Measurements from ENCODE around the gene TPRA1. TPM values are rescaled to one million over a fixed set of nuclear protein-coding genes. Genes with fewer than 3 reads are reported as not detected.
"Not testable (repeated sequence)": the region's sequence is repeated elsewhere in the genome, so short reads cannot be mapped to it uniquely, and the experiment has no call there.

TPRA1 gene
- polyA plus RNA-seq, 4 donors, result 31.3 to 45.2 (median 34.1) TPM

DNA sequence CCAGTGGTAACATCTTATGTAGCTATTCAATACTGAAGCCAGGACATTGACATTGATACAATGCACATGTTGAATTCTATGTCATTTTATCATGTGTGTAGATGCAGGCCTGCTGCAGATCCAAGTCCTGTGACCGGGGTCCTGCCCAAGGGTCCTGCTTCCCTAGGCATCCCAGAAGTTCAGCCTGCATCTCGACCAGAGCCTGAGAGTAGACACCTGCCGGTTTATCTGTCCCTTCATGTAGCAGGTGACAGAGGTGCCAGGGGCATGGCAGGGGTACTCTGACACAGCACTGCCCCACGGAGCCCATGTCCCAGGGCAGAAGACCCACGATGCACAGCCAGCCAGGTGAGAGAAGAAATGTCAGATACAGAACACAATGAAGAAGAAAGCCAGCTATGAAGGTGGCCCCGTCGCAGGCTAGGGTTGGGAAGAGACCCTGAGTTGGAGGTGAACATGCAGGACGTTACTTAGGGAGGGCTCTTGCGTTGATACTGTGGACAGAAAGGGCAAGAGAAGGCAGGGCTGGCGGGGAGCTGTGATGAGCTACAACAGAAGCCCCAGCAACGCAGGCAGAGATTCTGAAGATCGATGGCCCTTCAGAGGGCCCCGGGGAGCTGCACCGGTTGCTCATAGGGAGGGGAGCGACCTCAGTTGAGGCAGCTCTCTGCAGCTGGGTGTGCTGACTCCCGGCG is 51.0 kb downstream of the TPRA1 start:
- no peak for DNase-seq (ENCODE audit: low read depth in 4 of 4, low spot score in 3 of 4)

DNA sequence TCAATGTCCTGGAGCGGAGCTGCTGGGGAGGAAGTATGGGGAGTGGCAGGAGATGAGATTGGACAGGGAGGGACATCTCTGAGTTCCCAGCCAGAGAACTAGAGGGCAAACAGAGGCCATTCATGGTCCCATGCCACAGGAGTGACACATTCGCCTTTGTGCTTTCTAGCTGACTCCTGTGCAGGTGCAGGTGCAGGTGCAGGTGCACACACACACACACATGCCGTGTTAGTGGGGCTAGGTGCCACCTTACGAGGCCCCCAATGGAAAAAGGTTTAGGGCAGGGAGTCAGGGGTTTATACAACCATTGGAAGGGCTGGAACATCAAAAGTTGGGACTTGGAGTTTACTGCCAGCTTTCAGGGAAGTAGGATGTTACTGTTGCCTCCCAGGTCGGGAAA is 52.0 kb downstream of the TPRA1 start:
- no peak for DNase-seq (ENCODE audit: low read depth in 4 of 4, low spot score in 3 of 4)

DNA sequence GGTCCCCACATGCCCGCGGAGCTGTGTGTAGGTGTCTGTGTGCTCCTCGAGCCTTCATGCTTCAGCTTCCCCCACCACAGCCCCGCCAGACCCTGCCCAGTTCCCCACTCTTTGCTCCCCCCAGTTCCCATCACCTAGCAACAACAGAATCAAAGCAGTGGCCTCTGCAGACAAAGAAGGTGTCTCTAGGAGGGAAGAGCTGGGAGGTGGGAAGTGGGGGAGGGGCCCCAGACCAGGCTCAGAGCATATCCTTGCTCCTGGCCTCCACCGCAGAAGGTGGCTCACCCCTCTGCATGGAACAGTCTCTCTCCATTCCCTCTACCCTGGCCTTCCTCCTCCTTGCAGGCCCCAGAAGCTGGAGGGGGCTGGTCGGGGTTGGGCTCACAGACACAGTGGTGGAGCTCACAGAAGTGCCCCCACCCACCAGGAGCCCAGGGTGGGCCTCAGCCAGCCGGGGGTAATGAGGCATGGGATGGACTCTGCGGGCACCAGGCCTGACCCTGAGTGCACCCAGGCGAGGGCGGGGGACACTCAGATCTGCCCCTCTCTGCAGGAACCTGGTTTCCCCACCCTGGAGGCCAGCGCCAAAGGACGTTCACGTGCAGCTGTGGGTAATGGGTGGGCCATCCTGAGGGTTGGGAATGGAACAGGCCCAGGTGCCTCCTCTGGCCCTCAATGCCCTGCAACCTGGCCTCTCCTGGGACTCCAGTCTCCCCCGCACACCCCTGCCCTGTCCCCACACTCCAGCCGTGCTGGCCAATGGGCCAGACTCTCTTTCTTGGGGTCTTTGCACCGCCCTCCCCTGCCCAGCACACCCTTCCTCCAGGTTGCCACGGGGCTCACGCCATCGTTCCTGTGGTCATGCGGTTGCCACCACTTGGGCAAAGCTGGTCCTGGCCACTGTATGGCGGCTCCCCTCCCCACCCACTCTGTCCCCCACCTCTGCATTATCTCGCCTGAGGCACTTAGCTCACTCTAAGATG is 53.4 kb downstream of the TPRA1 start:
- DNase-seq (ENCODE audit: low read depth in 4 of 4, low spot score in 3 of 4), result no peak

DNA sequence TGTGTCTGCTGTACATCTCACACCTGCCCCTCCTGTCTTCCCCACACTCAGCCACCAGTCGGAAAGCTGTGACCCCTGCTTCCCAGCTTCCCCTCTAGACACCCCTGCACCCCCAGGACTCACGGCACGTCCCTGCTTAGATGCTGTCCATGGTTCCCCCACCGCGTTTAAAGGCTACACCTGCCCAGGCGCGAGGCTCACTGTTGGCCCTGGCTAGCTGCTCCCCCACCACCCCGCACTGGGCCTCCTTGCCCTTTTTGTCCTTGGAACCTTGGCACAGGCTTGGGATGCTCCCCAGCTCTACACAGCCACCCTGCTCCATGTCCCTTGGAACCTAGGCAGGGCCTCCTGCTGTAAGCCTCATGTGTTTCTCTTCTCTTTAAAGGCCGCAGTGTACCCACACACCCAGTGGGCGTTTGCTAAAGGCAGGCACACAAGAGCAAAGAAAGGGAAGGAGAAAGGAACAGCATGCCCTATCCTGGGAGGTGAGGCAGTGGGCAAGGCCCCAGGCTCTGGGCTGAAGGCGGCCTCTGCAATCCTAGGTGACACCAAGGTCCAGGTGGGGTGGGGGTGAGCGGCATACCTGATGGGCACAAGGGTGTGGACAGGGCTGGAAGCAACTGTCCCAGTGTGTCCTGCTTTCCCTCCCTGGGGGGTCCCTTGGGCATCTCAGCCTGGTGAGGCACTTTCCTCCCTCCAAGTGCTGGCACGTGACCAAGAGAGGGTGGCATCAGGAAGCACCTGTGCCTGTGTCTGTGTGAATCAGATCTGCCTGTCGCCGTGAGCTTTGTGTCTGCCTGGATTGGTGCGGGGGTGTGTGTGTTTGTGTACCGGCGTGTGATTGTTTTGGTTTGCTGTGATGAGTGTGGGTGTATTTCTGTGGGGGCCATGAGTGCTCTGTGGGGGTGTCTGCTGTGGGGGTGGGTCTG is 54.4 kb downstream of the TPRA1 start:
- no peak for DNase-seq (ENCODE audit: low read depth in 4 of 4, low spot score in 3 of 4)

DNA sequence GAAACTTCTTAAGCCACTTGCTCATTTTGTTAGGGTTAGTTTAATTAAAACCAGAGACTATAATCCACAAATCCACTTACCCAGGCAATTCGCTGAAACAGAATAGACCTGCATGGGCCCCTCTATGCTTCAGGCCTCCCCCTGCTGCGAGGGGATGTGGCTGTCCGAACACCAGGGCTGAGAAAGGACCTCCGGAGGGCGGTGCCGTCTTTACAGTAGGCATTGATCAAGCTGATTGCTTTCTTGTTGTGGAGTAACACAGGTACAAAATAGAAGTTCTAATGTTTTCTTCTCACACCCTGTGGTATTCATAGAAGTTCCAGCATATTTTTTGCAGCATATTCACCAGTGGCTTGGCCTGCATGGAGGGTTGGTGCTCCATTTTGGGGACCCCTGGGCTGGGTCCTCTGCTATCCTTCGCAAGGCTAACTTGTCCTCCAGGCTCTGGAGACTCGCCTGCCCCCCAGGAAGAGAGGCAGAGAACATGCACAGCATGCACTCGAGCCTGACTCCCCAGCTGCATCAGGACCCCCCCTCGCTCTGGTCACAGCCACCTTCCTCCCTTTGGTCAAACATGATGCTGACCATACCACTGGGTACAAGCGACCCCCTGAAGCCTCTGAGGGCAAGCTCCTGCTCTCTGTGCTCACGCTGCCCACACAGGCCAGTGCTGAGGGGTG is 55.3 kb downstream of the TPRA1 start:
- DNase-seq (ENCODE audit: low read depth in 4 of 4, low spot score in 3 of 4), result no peak

DNA sequence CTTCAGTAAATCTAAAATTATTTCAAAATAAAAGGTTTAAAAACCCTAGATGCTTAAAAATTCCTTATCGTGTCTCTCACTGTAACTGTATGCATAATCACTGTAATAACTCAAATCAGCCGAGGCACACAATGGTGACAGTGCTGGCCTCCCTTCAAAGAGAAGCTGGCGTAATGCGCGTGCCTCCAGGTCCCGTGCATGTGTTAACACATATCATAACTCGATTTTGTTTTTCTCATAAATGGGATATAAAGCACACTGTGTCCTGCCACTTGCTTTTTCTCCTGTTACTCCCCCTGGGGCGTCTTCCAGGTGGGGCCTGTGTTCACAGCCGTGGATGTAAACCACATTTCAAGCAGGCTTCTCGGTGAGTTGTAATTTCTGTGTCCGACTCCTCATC is 56.0 kb downstream of the TPRA1 start:
- DNase-seq (ENCODE audit: low read depth in 4 of 4, low spot score in 3 of 4), result no peak

DNA sequence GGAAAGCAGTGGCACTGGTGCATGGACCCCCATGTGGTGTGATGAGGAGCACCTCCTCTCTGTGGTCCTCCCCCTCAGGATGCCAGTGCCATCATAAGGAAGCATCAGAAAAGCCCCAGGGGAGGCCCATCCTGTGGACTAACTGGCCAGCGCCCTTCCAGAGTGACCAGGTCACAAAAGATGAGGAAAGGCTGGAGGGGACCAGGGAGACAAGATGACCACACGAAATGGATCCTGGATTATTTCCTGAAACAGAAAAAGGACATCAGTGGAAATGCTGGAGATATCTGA is 56.4 kb downstream of the TPRA1 start:
- DNase-seq (ENCODE audit: low read depth in 4 of 4, low spot score in 3 of 4), result no peak

DNA sequence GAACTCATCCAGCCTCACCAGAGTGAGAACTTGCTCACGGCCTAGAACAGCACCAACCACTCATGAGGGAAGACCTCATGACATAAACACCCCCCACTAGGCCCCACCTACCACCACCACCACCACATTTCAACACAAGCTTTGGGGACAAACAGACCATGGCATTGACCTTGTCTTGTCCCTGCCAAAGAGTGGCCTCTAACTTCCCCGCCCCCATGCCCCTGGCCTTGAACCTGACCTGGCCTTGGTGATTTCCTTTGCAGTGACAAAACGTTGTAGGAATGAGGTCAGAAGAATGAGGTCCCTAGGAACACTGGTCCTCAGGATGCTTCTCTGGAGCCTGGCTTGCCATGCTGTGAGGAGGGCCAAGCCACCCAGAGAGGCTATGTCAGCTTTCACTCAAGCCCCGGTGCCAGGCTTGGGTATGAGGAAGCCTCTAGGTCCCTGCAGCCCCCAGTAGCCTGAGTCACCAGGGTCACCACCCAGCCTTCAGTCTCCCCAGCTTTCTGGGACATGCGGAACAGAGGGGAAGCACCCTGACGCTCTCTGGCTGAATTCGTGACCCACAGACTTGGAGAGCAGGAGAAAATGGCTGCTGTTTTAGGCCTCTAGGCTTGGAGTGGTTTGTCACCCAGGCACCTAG is 57.9 kb downstream of the TPRA1 start:
- no peak for DNase-seq (ENCODE audit: low read depth in 4 of 4, low spot score in 3 of 4)

DNA sequence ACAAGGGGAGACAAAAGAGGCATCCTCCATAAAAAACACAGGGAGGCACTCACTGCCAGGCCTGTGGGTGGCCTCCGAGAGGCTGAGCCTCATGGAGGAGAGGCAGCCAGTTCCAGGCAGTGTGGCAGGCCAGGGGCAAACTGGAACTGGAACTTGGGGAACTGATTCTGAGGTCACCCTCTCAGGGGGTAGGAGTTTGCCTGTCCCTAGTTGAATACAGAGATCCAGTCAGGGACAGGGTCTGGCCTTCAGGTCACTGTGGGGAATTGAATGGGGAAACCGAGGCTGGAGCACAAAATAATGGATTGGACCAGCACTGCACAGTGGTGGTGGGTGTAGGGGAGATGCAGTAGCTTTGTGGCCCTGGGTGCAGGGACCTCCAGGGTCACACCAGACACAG is 58.7 kb downstream of the TPRA1 start:
- DNase-seq (ENCODE audit: low read depth in 4 of 4, low spot score in 3 of 4), result no peak

DNA sequence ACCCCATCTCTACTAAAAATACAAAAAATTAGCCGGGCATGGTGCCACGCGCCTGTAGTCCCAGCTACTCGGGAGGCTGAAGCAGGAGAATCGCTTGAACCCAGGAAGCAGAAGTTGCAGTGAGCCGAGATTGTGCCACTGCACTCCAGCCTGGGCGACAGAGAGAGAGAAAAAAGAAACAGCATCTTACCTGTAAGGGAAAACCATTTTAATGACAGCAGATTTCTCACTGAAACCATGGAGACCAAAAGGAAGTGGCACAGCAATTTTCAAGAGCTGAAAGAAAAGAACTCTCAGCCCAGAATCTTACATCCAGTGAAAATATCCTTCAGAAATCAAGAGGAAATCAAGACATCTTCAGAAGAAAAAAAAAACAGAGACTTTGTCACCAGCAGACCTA is 59.7 kb downstream of the TPRA1 start:
- not testable (repeated sequence) for DNase-seq (ENCODE audit: low read depth in 4 of 4, low spot score in 3 of 4)

DNA sequence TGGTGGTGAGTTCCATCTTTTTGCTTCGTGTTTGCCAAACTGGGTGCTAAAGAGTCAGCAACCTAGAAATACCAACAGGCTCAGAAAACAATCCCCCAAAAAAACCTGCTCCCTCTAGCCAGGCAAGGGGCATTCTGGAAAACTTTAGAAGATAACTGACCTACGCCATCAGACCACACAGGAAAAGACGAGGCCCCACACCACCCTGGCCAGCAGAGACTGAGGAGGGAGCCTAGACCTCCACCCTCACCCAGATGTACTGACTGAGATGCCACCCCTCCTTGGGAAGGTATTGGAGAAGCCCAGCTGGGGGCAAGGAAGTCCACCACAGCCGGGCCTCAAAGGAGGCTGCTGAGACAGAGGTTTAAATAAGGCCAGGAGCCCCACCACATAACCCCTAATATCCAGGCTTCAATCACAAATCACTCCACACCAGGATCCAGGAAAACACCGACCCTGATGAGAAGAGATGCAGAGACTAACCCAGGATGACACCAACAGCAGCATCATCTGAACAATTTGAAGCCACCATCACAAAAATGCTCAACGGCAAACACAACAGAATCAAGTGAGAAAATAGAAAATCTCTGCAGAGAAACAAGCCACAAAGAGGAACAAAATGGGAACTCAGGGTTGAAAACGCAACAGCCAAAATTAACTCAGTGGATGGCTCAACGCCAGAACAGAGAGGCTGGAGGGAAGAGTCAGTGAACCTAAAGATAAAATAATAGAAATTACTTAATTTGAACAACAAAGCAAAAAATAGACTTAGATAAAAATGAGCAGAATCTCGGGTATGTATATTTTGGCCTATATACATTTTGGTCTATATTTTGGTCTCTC is 61.0 kb downstream of the TPRA1 start:
- no peak for DNase-seq (ENCODE audit: low read depth in 4 of 4, low spot score in 3 of 4)

DNA sequence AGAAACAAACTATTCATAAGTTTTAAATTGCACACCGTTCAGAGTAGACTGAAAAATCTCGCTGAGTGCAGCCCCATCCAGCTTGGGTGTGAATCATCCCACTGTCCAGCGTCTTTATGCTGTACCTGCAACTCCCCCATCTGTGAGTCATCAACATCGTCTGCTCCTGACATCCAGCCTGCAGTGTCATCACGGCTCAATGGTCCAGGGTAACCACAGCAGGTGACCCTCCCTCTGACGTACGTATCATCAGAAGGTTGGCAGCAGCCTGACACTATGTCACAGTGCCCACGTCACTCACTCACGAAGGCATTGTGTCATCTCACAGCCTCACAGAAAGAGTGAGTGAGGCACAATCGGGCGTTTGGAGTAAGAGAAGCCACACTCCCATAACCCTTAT is 65.2 kb downstream of the TPRA1 start:
- no peak for DNase-seq (ENCODE audit: low read depth in 4 of 4, low spot score in 3 of 4)

DNA sequence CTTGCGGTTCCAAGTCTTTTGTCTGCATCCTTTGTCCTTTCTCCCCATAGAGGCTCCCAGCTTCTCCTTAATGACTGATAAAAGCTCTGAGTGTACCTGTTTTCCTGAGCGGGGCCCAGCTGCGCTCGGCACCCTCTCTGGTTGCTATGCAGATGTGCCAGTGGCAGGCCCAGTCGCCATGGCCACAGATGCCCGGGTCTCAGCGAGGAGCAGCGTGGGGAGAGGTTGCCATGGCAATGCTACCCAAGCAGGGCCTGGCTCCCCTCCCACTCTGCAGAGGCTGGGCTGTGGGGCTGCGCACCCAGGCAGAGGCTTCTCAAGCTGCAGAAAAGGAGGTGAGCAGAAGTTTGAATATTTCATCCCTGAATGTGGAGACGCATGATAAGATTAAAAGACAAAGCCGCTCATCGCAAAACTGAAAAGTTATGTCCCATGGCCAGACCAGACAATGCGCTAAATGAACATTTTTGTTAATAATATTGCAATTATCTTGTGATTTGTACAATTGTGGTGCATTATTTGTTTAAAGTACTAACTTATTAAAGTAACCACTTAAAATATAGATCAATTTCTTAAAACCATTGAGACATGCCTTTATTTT is 66.1 kb downstream of the TPRA1 start:
- no peak for DNase-seq (ENCODE audit: low read depth in 4 of 4, low spot score in 3 of 4)

Other genes with a start within 250 kb of the TPRA1 start
- 10 to 100 TPM; 36.1 to 62.1 (median 54.7) TPM for gene MCM2, start 7.7 kb upstream of the TPRA1 start, polyA plus RNA-seq (ENCODE audit: insufficient read length in 4 of 4)
- 10 to 100 TPM; 25.7 to 54.4 (median 46.2) TPM for gene PODXL2, start 38.5 kb upstream of the TPRA1 start, polyA plus RNA-seq (ENCODE audit: insufficient read length in 4 of 4)
- 10 to 100 TPM; 17.7 to 29.1 (median 21.7) TPM for gene ABTB1, start 82.2 kb upstream of the TPRA1 start, polyA plus RNA-seq (ENCODE audit: insufficient read length in 4 of 4)
- gene MGLL, start 231.8 kb upstream of the TPRA1 start, polyA plus RNA-seq (ENCODE audit: insufficient read length in 4 of 4), result 10 to 100 TPM; 12.3 to 27.3 (median 24.2) TPM

Data from left renal pelvis (tissue), 4 donors.